ENCODE results near the gene CCNB1IP1. TPM values are rescaled to one million over a fixed set of nuclear protein-coding genes. Genes with fewer than 3 reads are reported as not detected.

CCNB1IP1 gene
- total and polyA plus RNA-seq, 8 donors, result 17.4 to 55.3 (median 30.9) TPM

DNA sequence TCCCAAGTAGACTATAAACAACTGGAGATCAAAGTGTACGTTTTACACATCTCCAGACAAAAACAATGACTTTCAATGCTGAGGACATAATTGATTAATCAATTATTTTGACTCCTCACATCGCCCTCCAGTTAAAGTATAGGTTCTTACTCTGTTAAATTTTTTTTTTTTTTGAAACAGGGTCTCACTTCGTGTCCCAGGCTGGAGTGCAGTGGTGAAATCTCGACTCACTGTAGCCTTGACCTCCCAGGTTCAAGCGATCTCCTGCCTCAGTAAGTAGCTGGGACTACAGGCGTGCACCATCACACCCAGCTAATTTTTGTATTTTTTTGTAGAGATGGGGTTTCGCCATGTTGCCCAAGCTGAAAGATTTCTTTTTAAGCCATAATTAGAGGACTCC, 938 bp upstream of the CCNB1IP1 start:
- FAIRE-seq (no peak), DNase-seq (no peak), ATAC-seq (no peak)
- no peaks in the 10 kb centered on the region for H3K9me3 ChIP-seq
- no peaks in the 10 kb centered on the region for H3K27me3 ChIP-seq
- peak overlapping the region; percentile 72 to 90 (median 81) for H3K27ac ChIP-seq
- TF ChIP-seq, protein P1, sequence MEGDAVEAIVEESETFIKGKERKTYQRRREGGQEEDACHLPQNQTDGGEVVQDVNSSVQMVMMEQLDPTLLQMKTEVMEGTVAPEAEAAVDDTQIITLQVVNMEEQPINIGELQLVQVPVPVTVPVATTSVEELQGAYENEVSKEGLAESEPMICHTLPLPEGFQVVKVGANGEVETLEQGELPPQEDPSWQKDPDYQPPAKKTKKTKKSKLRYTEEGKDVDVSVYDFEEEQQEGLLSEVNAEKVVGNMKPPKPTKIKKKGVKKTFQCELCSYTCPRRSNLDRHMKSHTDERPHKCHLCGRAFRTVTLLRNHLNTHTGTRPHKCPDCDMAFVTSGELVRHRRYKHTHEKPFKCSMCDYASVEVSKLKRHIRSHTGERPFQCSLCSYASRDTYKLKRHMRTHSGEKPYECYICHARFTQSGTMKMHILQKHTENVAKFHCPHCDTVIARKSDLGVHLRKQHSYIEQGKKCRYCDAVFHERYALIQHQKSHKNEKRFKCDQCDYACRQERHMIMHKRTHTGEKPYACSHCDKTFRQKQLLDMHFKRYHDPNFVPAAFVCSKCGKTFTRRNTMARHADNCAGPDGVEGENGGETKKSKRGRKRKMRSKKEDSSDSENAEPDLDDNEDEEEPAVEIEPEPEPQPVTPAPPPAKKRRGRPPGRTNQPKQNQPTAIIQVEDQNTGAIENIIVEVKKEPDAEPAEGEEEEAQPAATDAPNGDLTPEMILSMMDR (IDR thresholded peaks at IDR 0.05), result no peak
- peaks cover 0 to 6% (median 5%) of the 10 kb centered on the region in 3 donors for H3K4me1 ChIP-seq
- intact Hi-C loops (cut with DNase I), result loop anchor here in 1 of 3 donors (10.0 kb wide), 1 partner anchor 121 kb away; the partner anchor contains the start of genes APEX1 and OSGEP
- no peaks in the 10 kb centered on the region for H3K36me3 ChIP-seq
- 47 to 53% methylated on average over 7 of the region's 7 CpGs for whole genome bisulfite sequencing, 2 donors
- H3K4me3 ChIP-seq, result no peak overlapping the region

GRCh38 chr14:20333494-20333841, 389 bp upstream of the CCNB1IP1 start:
- Histone ChIP-seq H3K4me3 (peak overlapping the region in 3 of 4 donors; percentile 42 to 60 (median 42)), H3K4me1 (peaks cover 0 to 6% (median 5%) of the 10 kb centered on the region in 3 donors), H3K9me3 (no peaks in the 10 kb centered on the region), H3K36me3 (peaks cover 0 to 5% (median 0%) of the 10 kb centered on the region in 3 donors), H3K27me3 (no peaks in the 10 kb centered on the region), H3K27ac (peak overlapping the region; percentile 72 to 90 (median 81))
- 3% methylated on average over 3 of the region's 3 CpGs for WGBS, 2 donors
- DNase-seq (no peak), FAIRE-seq (no peak), ATAC-seq (peak; percentile 15 to 49 (median 32))
- intact Hi-C loops (cut with DNase I), result loop anchor here in 1 of 3 donors (10.0 kb wide), 1 partner anchor 121 kb away; the partner anchor contains the start of genes APEX1 and OSGEP
- TF ChIP-seq, protein P1 (IDR thresholded peaks at IDR 0.05), result no peak

DNA sequence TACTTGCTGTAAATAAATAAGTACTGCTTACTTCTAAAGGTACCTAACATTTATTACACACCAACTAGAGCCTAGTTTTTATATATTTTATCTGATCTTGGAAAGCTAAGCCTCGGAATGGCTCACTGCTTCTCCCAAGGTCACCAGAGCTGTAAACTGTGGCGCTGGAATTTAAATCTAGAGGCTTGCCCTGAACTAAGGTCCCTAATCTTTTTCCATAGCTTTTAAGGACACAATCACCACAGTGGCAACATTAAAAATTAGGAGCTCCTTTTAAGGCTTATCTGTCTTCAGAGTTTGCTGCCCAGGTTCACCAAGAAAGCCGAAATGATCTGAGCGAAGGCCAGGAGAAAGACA, 670 bp downstream of the CCNB1IP1 start:
- peak; percentile 73 to 76 (median 75) for ATAC-seq
- TF ChIP-seq, protein P1 (IDR thresholded peaks at IDR 0.05), result no peak
- no peak for FAIRE-seq
- Histone ChIP-seq H3K9me3 (no peaks in the 10 kb centered on the region), H3K4me1 (peaks cover 3 to 6% (median 5%) of the 10 kb centered on the region in 3 donors), H3K4me3 (peak overlapping the region; percentile 35 to 60 (median 42)), H3K27me3 (no peaks in the 10 kb centered on the region), H3K27ac (peak overlapping the region; percentile 72 to 90 (median 81)), H3K36me3 (peaks cover 0 to 8% (median 0%) of the 10 kb centered on the region in 3 donors)
- DNase-seq, result peak in 3 of 6 donors; percentile 24 to 26 (median 24)
- 0 to 2% methylated on average over 4 of the region's 4 CpGs for WGBS, 2 donors
- intact Hi-C loops (cut with DNase I), result loop anchor here in 1 of 3 donors (10.0 kb wide), 1 partner anchor 122 kb away; the partner anchor contains the start of genes APEX1 and OSGEP

GRCh38 chr14:20331053-20331613, 1.9 kb downstream of the CCNB1IP1 start:
- TF ChIP-seq, protein P1 (IDR thresholded peaks at IDR 0.05), result no peak
- DNase-seq (no peak), ATAC-seq (no peak), FAIRE-seq (no peak)
- Histone ChIP-seq H3K27ac (no peak overlapping the region), H3K4me3 (no peak overlapping the region), H3K9me3 (no peaks in the 10 kb centered on the region), H3K4me1 (peaks cover 3 to 6% (median 5%) of the 10 kb centered on the region in 3 donors), H3K36me3 (peaks cover 0 to 12% (median 2%) of the 10 kb centered on the region in 3 donors), H3K27me3 (no peaks in the 10 kb centered on the region)
- WGBS, 2 donors, result 11 to 13% methylated on average over 2 of the region's 2 CpGs
- intact Hi-C loops (cut with DNase I), result loop anchor here in 1 of 3 donors (10.0 kb wide), 1 partner anchor 124 kb away; the partner anchor contains the start of genes APEX1 and OSGEP

- ATAC-seq (no peak), DNase-seq (no peak), FAIRE-seq (no peak)
- Histone ChIP-seq H3K27me3 (no peaks in the 10 kb centered on the region), H3K27ac (no peak overlapping the region), H3K36me3 (peaks cover 0 to 23% (median 6%) of the 10 kb centered on the region in 3 donors), H3K4me1 (peaks cover 3 to 6% (median 5%) of the 10 kb centered on the region in 3 donors), H3K9me3 (no peaks in the 10 kb centered on the region), H3K4me3 (no peak overlapping the region)
- 47 to 63% methylated on average over 2 of the region's 2 CpGs for WGBS, 2 donors
- TF ChIP-seq, protein P1 (IDR thresholded peaks at IDR 0.05), result no peak
- intact Hi-C loops (cut with DNase I), result loop anchor here (10.0 kb wide), 2 partner anchors 75 to 275 kb away; no protein-coding TSS in a partner anchor
Measured at GRCh38 chr14:20329355-20329754, 3.7 kb downstream of the CCNB1IP1 start.

All from pancreas (tissue), 10 donors.